ENCODE data around the gene RNF149. TPM values are rescaled to one million over a fixed set of nuclear protein-coding genes. Genes with fewer than 3 reads are reported as not detected.

The RNF149 gene
- total and polyA plus RNA-seq, 2 donors (not counting 3 experiments of a cell fraction or from before 2014, with no cell fraction given) = 31.3 to 66.6 TPM

- H3K79me2 ChIP-seq (ENCODE audit: control insufficient read depth, insufficient read depth, low read length) = no peaks in the 10 kb centered on the region
- no peak overlapping the region for H3K4me3 ChIP-seq (replicated peaks in 1 of 3; ENCODE audit: insufficient read depth in 1 of 3, low read depth in 1 of 3, low read length in 3 of 3)
- H4K20me1 ChIP-seq (replicated peaks; ENCODE audit: control insufficient read depth, extremely low read depth, insufficient read depth, low read length) = no peaks in the 10 kb centered on the region
- dilution Hi-C loops (cut with MboI; ENCODE audit: extremely low pct_ligation_motif_present, low sequenced_read_pairs) (no loop called here), intact Hi-C loops (cut with micrococcal nuclease) (no loop called here)
- BruUV-seq (replicated peaks) = no TSS peak
- no peaks in the 10 kb centered on the region for H3K9me1 ChIP-seq (replicated peaks; ENCODE audit: control insufficient read depth, extremely low read depth, insufficient read depth, low read length)
- no peak overlapping the region for H3K9ac ChIP-seq (replicated peaks; ENCODE audit: extremely low read depth, insufficient read depth, low read length)
- POLR2A ChIA-PET = no interaction called here
- H3K9me3 ChIP-seq (replicated peaks; ENCODE audit: control insufficient read depth, insufficient read depth, low read length) = no peaks in the 10 kb centered on the region
- DNase-seq (ENCODE audit: low read depth, low spot score) (no peak), FAIRE-seq (no peak)
- H3K27me3 ChIP-seq (ENCODE audit: control insufficient read depth in 2 of 2, insufficient read depth in 2 of 2, low read length in 2 of 2) = peaks cover 0 to 4% of the 10 kb centered on the region in 2 experiments
- H3K36me3 ChIP-seq (ENCODE audit: control insufficient read depth in 2 of 2, extremely low read depth in 1 of 2, insufficient read depth in 2 of 2, low read length in 2 of 2) = no peaks in the 10 kb centered on the region
- H3K27ac ChIP-seq (ENCODE audit: insufficient read depth, low read depth, low read length) = no peak overlapping the region
- H3K4me2 ChIP-seq (ENCODE audit: insufficient read depth, low read length) = no peak overlapping the region
- TF ChIP-seq GATA2 (IDR thresholded peaks at IDR 0.05; ENCODE audit: insufficient read depth, insufficient read length, low read depth, low read length) = no peak
- TF ChIP-seq EZH2 (IDR thresholded peaks at IDR 0.05; ENCODE audit: borderline replicate concordance, low read depth, low read length, severe bottlenecking) = no peak
- no peak for TF ChIP-seq POLR2A (IDR thresholded peaks at IDR 0.05; ENCODE audit: low read depth, low read length)
- TF ChIP-seq JUN (IDR thresholded peaks at IDR 0.05; ENCODE audit: borderline replicate concordance, insufficient read depth, insufficient read length, low read depth) = no peak
- no peak for TF ChIP-seq CTCF (IDR thresholded peaks at IDR 0.05; ENCODE audit: extremely low read depth in 1 of 2, insufficient read depth in 1 of 2, low read depth in 1 of 2, low read length in 2 of 2)
- no peaks in the 10 kb centered on the region for H3K4me1 ChIP-seq (ENCODE audit: control insufficient read depth, extremely low read depth, insufficient read depth, low read length)
- CTCF ChIA-PET = interaction anchor here (2.3 kb wide), 1 partner anchor 15 kb away, joined by 11 read pairs; no protein-coding TSS in a partner anchor
- no peak overlapping the region for H2AFZ ChIP-seq (ENCODE audit: low read depth, low read length)
Measured at GRCh38 chr2:101356521-101356920, 48.0 kb upstream of the RNF149 start.

- CTCF ChIA-PET = interaction anchor here (2.3 kb wide), 1 partner anchor 14 kb away, joined by 11 read pairs; no protein-coding TSS in a partner anchor
- no peaks in the 10 kb centered on the region for H3K9me1 ChIP-seq (replicated peaks; ENCODE audit: control insufficient read depth, extremely low read depth, insufficient read depth, low read length)
- no peaks in the 10 kb centered on the region for H3K27me3 ChIP-seq (ENCODE audit: control insufficient read depth in 2 of 2, insufficient read depth in 2 of 2, low read length in 2 of 2)
- no peak for DNase-seq (ENCODE audit: low read depth, low spot score)
- H3K4me2 ChIP-seq (ENCODE audit: insufficient read depth, low read length) = no peak overlapping the region
- dilution Hi-C loops (cut with MboI; ENCODE audit: extremely low pct_ligation_motif_present, low sequenced_read_pairs) = no loop called here
- H3K9me3 ChIP-seq (replicated peaks; ENCODE audit: control insufficient read depth, insufficient read depth, low read length) = no peaks in the 10 kb centered on the region
- no peak for TF ChIP-seq GATA2 (IDR thresholded peaks at IDR 0.05; ENCODE audit: insufficient read depth, insufficient read length, low read depth, low read length)
- no peak for TF ChIP-seq CTCF (IDR thresholded peaks at IDR 0.05; ENCODE audit: extremely low read depth in 1 of 2, insufficient read depth in 1 of 2, low read depth in 1 of 2, low read length in 2 of 2)
- TF ChIP-seq POLR2AphosphoS5 (IDR thresholded peaks at IDR 0.05; ENCODE audit: insufficient read depth, low read depth, low read length) = no peak
- TF ChIP-seq MYC (IDR thresholded peaks at IDR 0.05; ENCODE audit: low read depth, low read length) = no peak
- TF ChIP-seq EZH2 (IDR thresholded peaks at IDR 0.05; ENCODE audit: borderline replicate concordance, low read depth, low read length, severe bottlenecking) = no peak
- TF ChIP-seq JUN (IDR thresholded peaks at IDR 0.05; ENCODE audit: borderline replicate concordance, insufficient read depth, insufficient read length, low read depth) = no peak
- no peak for TF ChIP-seq MAX (IDR thresholded peaks at IDR 0.05; ENCODE audit: insufficient read depth, insufficient read length)
- TF ChIP-seq FOS (IDR thresholded peaks at IDR 0.05; ENCODE audit: borderline replicate concordance, insufficient read depth, low read length) = no peak
- no peak for TF ChIP-seq POLR2A (IDR thresholded peaks at IDR 0.05; ENCODE audit: low read depth, low read length)
- H3K9ac ChIP-seq (replicated peaks; ENCODE audit: extremely low read depth, insufficient read depth, low read length) = no peak overlapping the region
- H3K4me3 ChIP-seq (replicated peaks in 1 of 3; ENCODE audit: insufficient read depth in 1 of 3, low read depth in 1 of 3, low read length in 3 of 3) = no peak overlapping the region
- no peak overlapping the region for H3K27ac ChIP-seq (ENCODE audit: insufficient read depth, low read depth, low read length)
- intact Hi-C loops (cut with micrococcal nuclease) = no loop called here
- no peaks in the 10 kb centered on the region for H4K20me1 ChIP-seq (replicated peaks; ENCODE audit: control insufficient read depth, extremely low read depth, insufficient read depth, low read length)
- POLR2A ChIA-PET = no interaction called here
- H3K4me1 ChIP-seq (ENCODE audit: control insufficient read depth, extremely low read depth, insufficient read depth, low read length) = no peaks in the 10 kb centered on the region
- no peak overlapping the region for H2AFZ ChIP-seq (ENCODE audit: low read depth, low read length)
- H3K36me3 ChIP-seq (ENCODE audit: control insufficient read depth in 2 of 2, extremely low read depth in 1 of 2, insufficient read depth in 2 of 2, low read length in 2 of 2) = no peaks in the 10 kb centered on the region
- H3K79me2 ChIP-seq (ENCODE audit: control insufficient read depth, insufficient read depth, low read length) = no peaks in the 10 kb centered on the region
- no peak for FAIRE-seq
- BruUV-seq (replicated peaks) = no TSS peak
Measured at GRCh38 chr2:101356055-101356454, 47.6 kb upstream of the RNF149 start.

Data from endothelial cell of umbilical vein (primary cell).